ENCODE data around the gene KCNH5.

DNA sequence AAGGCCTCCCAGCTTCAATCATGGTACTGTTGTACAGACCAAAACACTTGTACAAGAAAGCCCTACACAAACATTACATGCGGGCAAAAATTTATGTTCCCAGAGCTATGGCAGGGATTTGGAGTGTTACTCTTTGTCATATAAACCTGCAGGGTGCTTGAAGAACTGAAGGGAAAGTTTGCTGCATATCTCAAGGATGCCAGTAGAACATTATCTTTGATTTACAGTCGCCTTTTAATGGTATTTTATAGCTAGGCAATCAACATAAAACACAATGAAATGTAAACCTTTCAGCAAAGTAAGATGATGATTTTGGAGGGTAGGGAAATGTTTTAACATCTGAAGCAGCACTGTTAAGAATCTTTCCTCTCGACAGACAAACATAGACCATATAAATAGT is 305.6 kb downstream of the KCNH5 start:
- no peak for TF ChIP-seq POLR2A (IDR thresholded peaks at IDR 0.05; ENCODE audit: extremely low read depth, insufficient read length)
- TF ChIP-seq, protein P1, sequence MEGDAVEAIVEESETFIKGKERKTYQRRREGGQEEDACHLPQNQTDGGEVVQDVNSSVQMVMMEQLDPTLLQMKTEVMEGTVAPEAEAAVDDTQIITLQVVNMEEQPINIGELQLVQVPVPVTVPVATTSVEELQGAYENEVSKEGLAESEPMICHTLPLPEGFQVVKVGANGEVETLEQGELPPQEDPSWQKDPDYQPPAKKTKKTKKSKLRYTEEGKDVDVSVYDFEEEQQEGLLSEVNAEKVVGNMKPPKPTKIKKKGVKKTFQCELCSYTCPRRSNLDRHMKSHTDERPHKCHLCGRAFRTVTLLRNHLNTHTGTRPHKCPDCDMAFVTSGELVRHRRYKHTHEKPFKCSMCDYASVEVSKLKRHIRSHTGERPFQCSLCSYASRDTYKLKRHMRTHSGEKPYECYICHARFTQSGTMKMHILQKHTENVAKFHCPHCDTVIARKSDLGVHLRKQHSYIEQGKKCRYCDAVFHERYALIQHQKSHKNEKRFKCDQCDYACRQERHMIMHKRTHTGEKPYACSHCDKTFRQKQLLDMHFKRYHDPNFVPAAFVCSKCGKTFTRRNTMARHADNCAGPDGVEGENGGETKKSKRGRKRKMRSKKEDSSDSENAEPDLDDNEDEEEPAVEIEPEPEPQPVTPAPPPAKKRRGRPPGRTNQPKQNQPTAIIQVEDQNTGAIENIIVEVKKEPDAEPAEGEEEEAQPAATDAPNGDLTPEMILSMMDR (IDR thresholded peaks at IDR 0.05; ENCODE audit: low read depth, low read length): no peak
- TF ChIP-seq, protein P2, sequence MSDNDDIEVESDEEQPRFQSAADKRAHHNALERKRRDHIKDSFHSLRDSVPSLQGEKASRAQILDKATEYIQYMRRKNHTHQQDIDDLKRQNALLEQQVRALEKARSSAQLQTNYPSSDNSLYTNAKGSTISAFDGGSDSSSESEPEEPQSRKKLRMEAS (IDR thresholded peaks at IDR 0.05; ENCODE audit: low read depth, low read length): no peak
